GM20000 (cell line): ENCODE measurements around the gene DENND4B.
A peak's percentile ranks its signal among the peaks of the same experiment; 100 is the strongest.

ENCODE experiments used
- DNase-seq: peaks from one replicate; pipeline ENCODE4 v3.0.0; 2012; ENCODE audit warnings: low spot score
- TF ChIP-seq, protein P1 (sequence below): IDR thresholded peaks from 2 replicates; pipeline ENCODE4 v1.5.1; 2012; ENCODE audit warnings: mild to moderate bottlenecking, control low read depth; ENCODE audit errors: extremely low read depth, missing control alignments

DENND4B gene

DNA sequence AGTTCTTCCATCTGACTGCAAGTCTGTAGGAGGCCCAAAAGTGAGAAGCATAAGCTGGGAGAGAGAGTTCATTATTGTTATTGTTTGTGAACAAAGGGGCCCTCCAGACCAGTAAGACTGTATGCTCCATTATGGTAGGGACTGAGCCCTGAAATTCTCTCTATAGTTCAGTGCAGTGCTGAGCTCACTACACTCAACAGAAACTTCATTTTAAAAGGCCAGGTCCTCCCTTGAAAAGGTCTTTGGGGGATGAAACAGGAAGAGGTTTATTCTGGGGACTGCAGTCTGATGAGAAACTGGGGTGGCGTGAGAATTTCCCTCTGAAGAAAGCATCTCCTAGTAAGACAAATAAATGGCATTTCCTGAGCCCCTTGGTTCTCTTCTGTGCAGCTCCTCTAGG lies 18.3 kb downstream of the DENND4B start:
- TF ChIP-seq, protein P1, sequence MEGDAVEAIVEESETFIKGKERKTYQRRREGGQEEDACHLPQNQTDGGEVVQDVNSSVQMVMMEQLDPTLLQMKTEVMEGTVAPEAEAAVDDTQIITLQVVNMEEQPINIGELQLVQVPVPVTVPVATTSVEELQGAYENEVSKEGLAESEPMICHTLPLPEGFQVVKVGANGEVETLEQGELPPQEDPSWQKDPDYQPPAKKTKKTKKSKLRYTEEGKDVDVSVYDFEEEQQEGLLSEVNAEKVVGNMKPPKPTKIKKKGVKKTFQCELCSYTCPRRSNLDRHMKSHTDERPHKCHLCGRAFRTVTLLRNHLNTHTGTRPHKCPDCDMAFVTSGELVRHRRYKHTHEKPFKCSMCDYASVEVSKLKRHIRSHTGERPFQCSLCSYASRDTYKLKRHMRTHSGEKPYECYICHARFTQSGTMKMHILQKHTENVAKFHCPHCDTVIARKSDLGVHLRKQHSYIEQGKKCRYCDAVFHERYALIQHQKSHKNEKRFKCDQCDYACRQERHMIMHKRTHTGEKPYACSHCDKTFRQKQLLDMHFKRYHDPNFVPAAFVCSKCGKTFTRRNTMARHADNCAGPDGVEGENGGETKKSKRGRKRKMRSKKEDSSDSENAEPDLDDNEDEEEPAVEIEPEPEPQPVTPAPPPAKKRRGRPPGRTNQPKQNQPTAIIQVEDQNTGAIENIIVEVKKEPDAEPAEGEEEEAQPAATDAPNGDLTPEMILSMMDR = no peak
- peak; percentile 60 for DNase-seq

DNA sequence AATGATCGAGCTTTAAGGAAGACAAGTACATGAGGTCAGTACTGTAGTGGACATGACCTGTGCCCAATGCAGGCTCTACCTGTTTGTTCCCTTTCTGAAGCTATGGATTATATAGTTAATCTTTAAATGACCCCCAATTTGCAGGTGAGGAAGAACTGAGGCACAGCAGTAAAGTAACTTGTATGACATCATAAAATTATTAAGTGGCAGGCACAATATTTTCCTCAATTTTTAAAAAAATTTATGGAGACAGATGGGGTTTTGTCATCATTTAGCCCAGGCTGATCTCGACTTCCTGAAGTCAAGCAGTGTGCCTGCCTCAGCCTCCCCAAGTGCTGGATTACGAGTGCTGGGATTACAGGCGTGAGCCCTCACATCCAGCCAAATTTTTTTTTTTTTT lies 20.1 kb downstream of the DENND4B start:
- DNase-seq = no peak
- TF ChIP-seq, protein P1 = no peak

DNA sequence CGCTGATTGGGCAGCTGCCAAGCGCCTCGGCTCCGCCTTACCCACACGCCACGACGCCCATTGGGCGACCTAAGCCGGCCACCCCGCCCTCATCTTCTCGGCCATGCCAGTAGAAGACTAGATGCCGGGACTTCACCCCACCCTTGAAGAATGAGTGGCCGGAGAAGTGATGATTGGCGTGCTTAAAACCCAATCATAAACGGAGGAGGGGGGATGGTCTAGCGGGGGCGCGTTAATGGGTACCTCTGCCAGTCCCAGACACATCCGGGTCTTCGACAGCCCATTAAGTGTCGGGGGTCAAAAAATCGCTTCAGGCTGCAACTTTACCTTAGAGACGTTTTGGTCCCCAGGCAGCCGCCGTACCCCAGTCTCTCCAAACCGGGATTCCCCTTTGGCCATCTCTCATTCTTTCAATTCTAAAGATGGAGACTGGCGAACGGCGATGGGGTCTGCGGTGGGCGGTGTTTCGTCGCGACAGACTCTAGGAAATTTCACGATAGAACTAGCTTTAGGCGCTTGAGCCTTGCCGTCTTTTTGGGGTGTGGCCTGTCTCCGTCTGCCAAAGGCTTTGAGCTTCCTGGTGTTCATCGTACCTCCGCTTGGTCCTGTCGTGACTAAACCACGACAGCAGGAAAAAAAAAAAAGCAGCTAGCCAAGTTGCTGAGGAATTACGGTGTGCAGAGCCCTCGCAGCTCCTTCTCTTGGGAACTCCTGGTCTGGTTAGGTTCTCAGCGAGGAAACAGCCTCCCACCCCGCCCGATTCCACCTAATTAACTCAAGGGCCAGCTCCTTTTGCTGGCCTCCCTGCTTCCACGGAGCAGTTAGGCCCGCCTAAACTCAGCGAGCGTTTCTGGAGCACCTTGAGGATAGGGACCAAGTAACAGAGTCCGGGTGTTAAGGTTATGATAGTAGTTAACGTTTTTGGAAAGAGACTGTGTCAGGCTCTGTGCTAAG lies 23.3 kb downstream of the DENND4B start, which contains the start of gene GATAD2B:
Gene GATAD2B, minus strand, starts transcription at position 1 of the 954 bp plus-strand sequence. CDS start 94,625 bp downstream, outside the sequence.
- DNase-seq = peak; percentile 98
- TF ChIP-seq, protein P1 = no peak

DNA sequence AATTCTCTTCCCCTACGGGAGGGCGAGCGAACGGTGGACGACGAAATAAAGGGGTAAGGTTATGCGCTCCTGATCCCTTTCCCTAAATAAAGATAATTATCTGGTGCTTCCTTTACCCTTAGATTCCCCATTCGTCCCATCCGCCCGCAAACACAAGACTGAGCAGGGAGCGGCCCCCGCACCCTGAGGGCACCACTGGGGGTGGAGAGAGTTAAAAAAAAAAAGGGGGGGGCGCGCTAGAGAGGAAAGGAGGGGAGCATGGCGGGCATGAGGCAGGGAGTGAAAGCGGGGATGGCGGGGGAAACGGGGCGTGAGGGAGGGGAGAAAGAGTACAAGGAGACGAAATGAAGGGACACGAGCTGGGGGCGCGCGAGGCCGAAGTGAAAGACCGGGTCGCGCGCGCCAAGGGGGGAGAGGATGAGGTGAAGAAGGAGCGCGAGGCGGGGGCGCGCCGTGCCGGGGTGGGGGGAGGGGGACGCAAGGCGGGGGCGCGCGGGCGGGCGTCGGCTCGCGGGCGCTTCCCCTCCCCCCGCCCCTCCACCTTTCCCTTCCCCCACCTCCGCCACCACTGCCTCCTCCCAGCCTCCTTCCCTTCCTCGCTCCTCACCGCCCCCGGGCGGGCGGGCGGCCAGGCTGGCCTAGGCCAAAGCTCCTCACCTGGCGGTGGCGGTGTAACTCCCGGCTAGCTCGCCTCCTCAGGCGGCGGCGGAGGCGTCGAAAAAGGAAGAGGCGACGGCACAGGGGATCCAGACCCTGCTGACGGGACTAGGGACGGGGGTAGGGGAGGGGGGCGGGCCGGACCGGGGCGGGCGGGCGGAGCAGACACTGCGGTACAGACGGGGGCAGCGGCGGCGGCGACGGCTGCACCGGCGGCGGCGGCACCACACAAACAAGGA lies 24.2 kb downstream of the DENND4B start:
- TF ChIP-seq, protein P1 = peak; percentile 30
- DNase-seq = no peak

DNA sequence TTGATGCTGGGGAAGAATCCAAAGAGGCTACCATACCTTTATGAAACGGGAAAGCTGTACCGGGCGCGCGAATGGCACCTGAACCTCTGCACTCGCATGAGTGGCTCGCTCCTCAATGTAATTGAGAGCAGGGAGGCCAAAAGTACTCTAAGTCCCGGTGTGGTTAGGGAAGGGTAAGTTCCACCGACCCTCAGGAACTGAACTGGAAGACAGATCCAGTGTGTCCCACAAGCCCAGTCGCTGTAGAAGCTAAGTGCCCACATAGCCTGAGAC lies 24.8 kb downstream of the DENND4B start:
- no peak for DNase-seq
- TF ChIP-seq, protein P1 = no peak

DNA sequence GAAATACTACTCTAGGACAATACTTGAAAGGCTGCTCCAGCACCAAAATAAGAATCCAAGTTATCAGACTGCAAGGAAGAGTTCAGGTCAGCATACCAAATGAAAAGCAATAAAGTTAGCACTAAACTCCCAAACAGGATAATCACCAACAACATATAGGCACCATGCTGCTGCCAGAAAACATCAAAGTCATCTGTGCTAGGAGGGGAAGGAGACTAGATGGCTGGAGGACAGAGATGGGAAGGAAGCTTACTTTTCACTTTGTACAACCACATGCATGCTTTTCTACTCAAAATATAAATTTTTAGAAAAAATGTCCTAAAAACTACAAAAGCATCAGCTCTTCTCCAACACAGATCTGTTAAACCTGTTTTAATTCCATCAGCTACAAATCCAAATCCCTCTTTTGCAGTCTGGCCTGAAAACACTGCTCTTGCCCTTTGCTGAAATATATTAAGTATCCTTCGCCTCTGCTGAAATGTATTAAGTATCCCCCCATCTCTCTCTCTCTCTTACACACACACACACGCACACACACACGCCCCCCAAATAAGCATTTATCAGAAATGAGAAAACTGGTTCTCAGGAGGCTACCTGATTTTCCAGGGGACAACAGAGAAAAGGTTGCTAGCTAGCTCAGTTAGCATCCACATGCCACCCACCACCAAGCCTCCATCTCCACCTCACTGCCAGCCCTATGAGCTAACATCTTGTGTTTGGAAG lies 25.3 kb downstream of the DENND4B start:
- DNase-seq = no peak
- TF ChIP-seq, protein P1 = no peak
